ENCODE results near the gene DGKG.

DGKG gene

GRCh38 chr3:186268616-186269448, 93.2 kb downstream of the DGKG start:
- H3K36me3 ChIP-seq (ENCODE audit: insufficient read depth, low read length), result no peaks in the 10 kb centered on the region
- H3K4me1 ChIP-seq (ENCODE audit: insufficient read depth, low read length), result peaks cover 7% of the 10 kb centered on the region
- no peak overlapping the region for H3K27ac ChIP-seq (ENCODE audit: low read depth, low read length)
- no peak overlapping the region for H3K4me3 ChIP-seq (ENCODE audit: low read depth in 1 of 2, low read length in 2 of 2)
- H3K9ac ChIP-seq (ENCODE audit: low read length), result no peak overlapping the region
- no peaks in the 10 kb centered on the region for H3K9me3 ChIP-seq (ENCODE audit: low read length)
- no peaks in the 10 kb centered on the region for H3K27me3 ChIP-seq (ENCODE audit: control insufficient read depth in 1 of 2, insufficient read depth in 2 of 2, low read length in 2 of 2)

GRCh38 chr3:186267758-186268157, 94.3 kb downstream of the DGKG start:
- Histone ChIP-seq H3K4me1 (ENCODE audit: insufficient read depth, low read length) (peaks cover 7% of the 10 kb centered on the region), H3K9ac (ENCODE audit: low read length) (no peak overlapping the region), H3K27me3 (ENCODE audit: control insufficient read depth in 1 of 2, insufficient read depth in 2 of 2, low read length in 2 of 2) (no peaks in the 10 kb centered on the region), H3K9me3 (ENCODE audit: low read length) (no peaks in the 10 kb centered on the region), H3K36me3 (ENCODE audit: insufficient read depth, low read length) (no peaks in the 10 kb centered on the region), H3K4me3 (ENCODE audit: low read depth in 1 of 2, low read length in 2 of 2) (no peak overlapping the region), H3K27ac (ENCODE audit: low read depth, low read length) (no peak overlapping the region)

GRCh38 chr3:186264608-186265400, 97.2 kb downstream of the DGKG start:
- Histone ChIP-seq H3K27me3 (ENCODE audit: control insufficient read depth in 1 of 2, insufficient read depth in 2 of 2, low read length in 2 of 2) (no peaks in the 10 kb centered on the region), H3K4me3 (ENCODE audit: low read depth in 1 of 2, low read length in 2 of 2) (no peak overlapping the region), H3K9ac (ENCODE audit: low read length) (no peak overlapping the region), H3K27ac (ENCODE audit: low read depth, low read length) (no peak overlapping the region), H3K4me1 (ENCODE audit: insufficient read depth, low read length) (peaks cover 7% of the 10 kb centered on the region), H3K36me3 (ENCODE audit: insufficient read depth, low read length) (no peaks in the 10 kb centered on the region), H3K9me3 (ENCODE audit: low read length) (no peaks in the 10 kb centered on the region)

GRCh38 chr3:186261638-186262037, 100.4 kb downstream of the DGKG start:
- Histone ChIP-seq H3K27me3 (ENCODE audit: control insufficient read depth in 1 of 2, insufficient read depth in 2 of 2, low read length in 2 of 2) (no peaks in the 10 kb centered on the region), H3K4me1 (ENCODE audit: insufficient read depth, low read length) (peaks cover 7% of the 10 kb centered on the region), H3K4me3 (ENCODE audit: low read depth in 1 of 2, low read length in 2 of 2) (no peak overlapping the region), H3K36me3 (ENCODE audit: insufficient read depth, low read length) (peaks cover 5% of the 10 kb centered on the region), H3K9ac (ENCODE audit: low read length) (no peak overlapping the region), H3K9me3 (ENCODE audit: low read length) (no peaks in the 10 kb centered on the region), H3K27ac (ENCODE audit: low read depth, low read length) (no peak overlapping the region)

DNA sequence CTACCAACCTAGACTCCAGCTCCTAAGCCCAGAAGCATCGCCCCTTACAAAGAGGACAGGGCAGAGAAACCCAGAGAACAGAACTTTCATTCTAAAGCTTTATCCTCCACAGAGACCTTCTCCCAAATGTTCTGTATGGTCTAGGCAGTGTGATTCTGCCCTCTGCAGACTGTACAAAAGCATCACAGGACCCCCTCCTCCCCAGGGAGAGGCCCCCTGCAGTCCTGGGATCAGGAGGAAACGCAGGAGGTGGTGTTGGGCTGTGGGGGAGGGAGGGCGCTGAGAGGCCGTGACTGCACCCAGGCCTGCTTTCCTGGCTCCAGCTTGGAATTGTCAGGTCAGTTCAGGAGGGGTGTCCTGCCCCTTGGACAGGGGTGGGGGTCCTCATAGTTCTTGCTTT, 101.3 kb downstream of the DGKG start:
- Histone ChIP-seq H3K4me1 (ENCODE audit: insufficient read depth, low read length) (peaks cover 7% of the 10 kb centered on the region), H3K9me3 (ENCODE audit: low read length) (no peaks in the 10 kb centered on the region), H3K36me3 (ENCODE audit: insufficient read depth, low read length) (peaks cover 5% of the 10 kb centered on the region), H3K9ac (ENCODE audit: low read length) (no peak overlapping the region), H3K27me3 (ENCODE audit: control insufficient read depth in 1 of 2, insufficient read depth in 2 of 2, low read length in 2 of 2) (no peaks in the 10 kb centered on the region), H3K4me3 (ENCODE audit: low read depth in 1 of 2, low read length in 2 of 2) (no peak overlapping the region), H3K27ac (ENCODE audit: low read depth, low read length) (no peak overlapping the region)

- Histone ChIP-seq H3K36me3 (ENCODE audit: insufficient read depth, low read length) (peaks cover 5% of the 10 kb centered on the region), H3K4me1 (ENCODE audit: insufficient read depth, low read length) (peaks cover 4% of the 10 kb centered on the region), H3K9ac (ENCODE audit: low read length) (no peak overlapping the region), H3K4me3 (ENCODE audit: low read depth in 1 of 2, low read length in 2 of 2) (no peak overlapping the region), H3K27ac (ENCODE audit: low read depth, low read length) (no peak overlapping the region), H3K27me3 (ENCODE audit: control insufficient read depth in 1 of 2, insufficient read depth in 2 of 2, low read length in 2 of 2) (no peaks in the 10 kb centered on the region), H3K9me3 (ENCODE audit: low read length) (no peaks in the 10 kb centered on the region)
Measured at GRCh38 chr3:186259612-186260383, 102.2 kb downstream of the DGKG start.

GRCh38 chr3:186258968-186259367, 103.1 kb downstream of the DGKG start:
- Histone ChIP-seq H3K9ac (ENCODE audit: low read length) (no peak overlapping the region), H3K9me3 (ENCODE audit: low read length) (no peaks in the 10 kb centered on the region), H3K27ac (ENCODE audit: low read depth, low read length) (no peak overlapping the region), H3K36me3 (ENCODE audit: insufficient read depth, low read length) (peaks cover 5% of the 10 kb centered on the region), H3K27me3 (ENCODE audit: control insufficient read depth in 1 of 2, insufficient read depth in 2 of 2, low read length in 2 of 2) (no peaks in the 10 kb centered on the region), H3K4me1 (ENCODE audit: insufficient read depth, low read length) (no peaks in the 10 kb centered on the region), H3K4me3 (ENCODE audit: low read depth in 1 of 2, low read length in 2 of 2) (no peak overlapping the region)

GRCh38 chr3:186257866-186258265, 104.2 kb downstream of the DGKG start:
- no peaks in the 10 kb centered on the region for H3K27me3 ChIP-seq (ENCODE audit: control insufficient read depth in 1 of 2, insufficient read depth in 2 of 2, low read length in 2 of 2)
- no peak overlapping the region for H3K4me3 ChIP-seq (ENCODE audit: low read depth in 1 of 2, low read length in 2 of 2)

GRCh38 chr3:186255703-186256331, 106.2 kb downstream of the DGKG start:
- H3K9ac ChIP-seq (ENCODE audit: low read length), result no peak overlapping the region
- H3K9me3 ChIP-seq (ENCODE audit: low read length), result no peaks in the 10 kb centered on the region
- no peak overlapping the region for H3K27ac ChIP-seq (ENCODE audit: low read depth, low read length)
- H3K4me1 ChIP-seq (ENCODE audit: insufficient read depth, low read length), result no peaks in the 10 kb centered on the region
- no peaks in the 10 kb centered on the region for H3K27me3 ChIP-seq (ENCODE audit: control insufficient read depth in 1 of 2, insufficient read depth in 2 of 2, low read length in 2 of 2)
- peaks cover 9% of the 10 kb centered on the region for H3K36me3 ChIP-seq (ENCODE audit: insufficient read depth, low read length)
- no peak overlapping the region for H3K4me3 ChIP-seq (ENCODE audit: low read depth in 1 of 2, low read length in 2 of 2)

More at GRCh38 chr3:186257866-186258265, 104.2 kb downstream of the DGKG start:
- Histone ChIP-seq H3K4me1 (ENCODE audit: insufficient read depth, low read length) (no peaks in the 10 kb centered on the region), H3K9me3 (ENCODE audit: low read length) (no peaks in the 10 kb centered on the region), H3K36me3 (ENCODE audit: insufficient read depth, low read length) (peaks cover 5% of the 10 kb centered on the region), H3K9ac (ENCODE audit: low read length) (no peak overlapping the region), H3K27ac (ENCODE audit: low read depth, low read length) (no peak overlapping the region)

DNA sequence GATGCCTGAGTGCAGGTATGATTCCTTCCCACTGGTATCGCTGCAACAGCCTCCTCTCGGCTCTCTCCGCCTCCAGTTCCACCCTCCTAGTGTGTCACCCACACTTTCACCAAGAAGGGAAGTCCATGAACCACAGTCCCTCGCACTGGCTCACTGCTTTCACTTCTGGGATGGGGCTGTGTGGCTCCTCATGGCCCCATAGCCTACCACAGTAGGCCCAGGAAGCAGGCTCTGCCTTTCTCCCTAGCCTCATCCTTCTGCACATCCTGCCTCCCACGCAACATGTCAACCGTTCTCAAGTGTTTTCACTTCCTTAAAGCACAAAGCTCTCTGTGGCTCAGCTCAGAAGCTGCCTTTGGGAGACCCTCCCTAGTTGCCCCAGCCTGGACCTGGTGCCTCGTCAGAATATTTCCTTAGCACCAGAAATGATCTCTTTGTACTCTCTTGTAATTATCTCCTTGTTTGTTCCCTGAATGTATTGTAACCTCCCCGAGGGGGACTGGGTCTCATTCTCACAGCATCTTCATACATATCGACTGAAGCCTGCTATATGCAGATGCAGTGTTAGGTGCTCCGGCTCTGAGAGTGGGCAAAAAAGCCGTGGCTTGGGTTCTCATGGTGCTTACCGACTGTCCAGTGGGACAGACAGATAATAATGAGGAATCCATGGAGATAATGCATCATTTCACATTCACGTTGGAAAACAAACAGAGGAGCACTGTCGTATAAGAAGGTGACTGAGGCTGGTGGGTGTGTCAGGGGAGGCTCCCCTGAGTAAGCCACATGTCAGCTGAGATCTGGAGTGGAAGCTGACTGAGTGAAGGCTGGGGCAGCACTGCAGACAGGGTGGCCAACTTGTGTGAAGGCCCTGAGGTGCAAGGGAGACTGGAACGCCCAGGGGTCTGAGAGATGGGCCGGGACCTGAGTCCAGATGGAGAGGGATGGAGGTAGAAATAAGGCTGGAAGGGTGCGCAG, 107.1 kb downstream of the DGKG start:
- Histone ChIP-seq H3K9me3 (ENCODE audit: low read length) (no peaks in the 10 kb centered on the region), H3K27me3 (ENCODE audit: control insufficient read depth in 1 of 2, insufficient read depth in 2 of 2, low read length in 2 of 2) (no peaks in the 10 kb centered on the region), H3K36me3 (ENCODE audit: insufficient read depth, low read length) (peaks cover 10% of the 10 kb centered on the region), H3K4me1 (ENCODE audit: insufficient read depth, low read length) (no peaks in the 10 kb centered on the region), H3K9ac (ENCODE audit: low read length) (no peak overlapping the region), H3K27ac (ENCODE audit: low read depth, low read length) (no peak overlapping the region), H3K4me3 (ENCODE audit: low read depth in 1 of 2, low read length in 2 of 2) (no peak overlapping the region)

Measured in muscle layer of colon (tissue), 2 donors.